Activated CD4-positive, alpha-beta T cell treated with anti-CD3 and anti-CD28 coated beads for 36 hours (primary cell): ENCODE data around the gene SOX18. TPM values are rescaled to one million over a fixed set of nuclear protein-coding genes. Genes with fewer than 3 reads are reported as not detected.

Experiments
- ATAC-seq: fragments of 200-7000 bp; cut with Tn5 transposase; one replicate; pipeline ENCODE4 v1.10.0; 2021; ENCODE audit warnings: mild to moderate bottlenecking, moderate library complexity
- CTCF ChIA-PET: fragments of 350-600 bp; sonication (Branson Sonifier 250); formaldehyde crosslinking; loops from one replicate; lab custom pipeline; 2021; ENCODE audit warnings: antibody characterized with exemption; lab: Charles Lee
- POLR2A ChIA-PET: fragments of 350-600 bp; sonication (Branson Sonifier 250); formaldehyde crosslinking; loops from one replicate; lab custom pipeline; 2021; ENCODE audit warnings: antibody characterized with exemption, inconsistent platforms; lab: Charles Lee
- DNase-seq: peaks from one replicate; pipeline ENCODE4 v3.0.0-alpha.2; 2020
- H3K27ac Mint-ChIP-seq: one replicate; pipeline ENCODE4 v1.8.0; 2021; ENCODE audit warnings: mixed read lengths
- H3K27me3 Mint-ChIP-seq: one replicate; pipeline ENCODE4 v1.8.0; 2021; ENCODE audit warnings: mixed read lengths
- H3K36me3 Mint-ChIP-seq: one replicate; pipeline ENCODE4 v1.8.0; 2021; ENCODE audit warnings: low read depth, mixed read lengths
- H3K4me1 Mint-ChIP-seq: one replicate; pipeline ENCODE4 v1.8.0; 2021; ENCODE audit warnings: mixed read lengths
- H3K4me3 Mint-ChIP-seq: one replicate; pipeline ENCODE4 v1.8.0; 2021; ENCODE audit warnings: mild to moderate bottlenecking, moderate library complexity, mixed read lengths
- H3K9me3 Mint-ChIP-seq: one replicate; pipeline ENCODE4 v1.8.0; 2021; ENCODE audit warnings: low read depth, mixed read lengths
- intact Hi-C, 2 experiments: fragments of 100-400 bp; cut with DNase I in 1 of 2; cut with micrococcal nuclease in 1 of 2; formaldehyde crosslinking; loops; one replicate each; pipeline versions ENCODE4 v1.14.2 to v1.15.1; 2022 to 2024; cut with DNase I, micrococcal nuclease
- total RNA-seq, 2 experiments: library from RNA; stranded (reverse); gene quantifications; one replicate each; pipeline ENCODE4 v1.2.3, GENCODE V29; 2021

Gene SOX18
- total RNA-seq, 2 experiments from 2014 or later = not detected

GRCh38 chr20:64057628-64058498, 8.4 kb upstream of the SOX18 start:
- ATAC-seq (peak; percentile 82), DNase-seq (peak; percentile 93)
- POLR2A ChIA-PET = interaction anchor here (0.6 kb wide), 1 partner anchor 19 kb away, joined by 3 read pairs; no protein-coding TSS in a partner anchor
- intact Hi-C loops = loop anchor here (1.0 to 5.0 kb wide), 4 partner anchors 19 to 351 kb away; partner anchors contain the start of genes ARFRP1 (in 1 of the 2) and PRPF6 (in 1 of the 2)
- Mint-ChIP-seq H3K36me3 (no peaks in the 10 kb centered on the region), H3K9me3 (no peaks in the 10 kb centered on the region), H3K27me3 (peaks cover 11% of the 10 kb centered on the region), H3K4me1 (peaks cover 21% of the 10 kb centered on the region), H3K4me3 (peak overlapping the region; percentile 79), H3K27ac (peak overlapping the region; percentile 83)
- CTCF ChIA-PET = interaction anchor here (0.6 to 1.7 kb wide), 11 partner anchors 8 to 748 kb away, joined by 3 to 6 read pairs (median 4); partner anchors contain the start of gene PRPF6

GRCh38 chr20:64056889-64057627, 7.6 kb upstream of the SOX18 start:
- ChIA-PET POLR2A (interaction anchor here (0.6 kb wide), 1 partner anchor 18 kb away, joined by 3 read pairs; no protein-coding TSS in a partner anchor), CTCF (interaction anchor here (0.6 to 1.7 kb wide), 14 partner anchors 8 to 747 kb away, joined by 3 to 6 read pairs (median 4); partner anchors contain the start of gene PRPF6)
- ATAC-seq (peak; percentile 63), DNase-seq (peak; percentile 72)
- Mint-ChIP-seq H3K27ac (peak overlapping the region; percentile 83), H3K36me3 (no peaks in the 10 kb centered on the region), H3K27me3 (peaks cover 14% of the 10 kb centered on the region), H3K9me3 (no peaks in the 10 kb centered on the region), H3K4me1 (peaks cover 16% of the 10 kb centered on the region), H3K4me3 (peak overlapping the region; percentile 79)
- intact Hi-C loops = loop anchor here (1.0 to 5.0 kb wide), 4 partner anchors 18 to 350 kb away; partner anchors contain the start of genes ARFRP1 (in 1 of the 2) and PRPF6 (in 1 of the 2)

- CTCF ChIA-PET = interaction anchor here (0.6 to 1.7 kb wide), 7 partner anchors 10 to 465 kb away, joined by 3 to 6 read pairs (median 3); no protein-coding TSS in a partner anchor
- peaks cover 17% of the 10 kb centered on the region for H3K27me3 Mint-ChIP-seq
- intact Hi-C loops = loop anchor here (2.0 to 5.0 kb wide), 2 partner anchors 74 to 350 kb away; partner anchors contain the start of genes ARFRP1 (in 1 of the 2) and PRPF6 (in 1 of the 2)
- H3K4me3 Mint-ChIP-seq = no peak overlapping the region
- no peaks in the 10 kb centered on the region for H3K36me3 Mint-ChIP-seq
- no peaks in the 10 kb centered on the region for H3K9me3 Mint-ChIP-seq
- ATAC-seq (no peak), DNase-seq (no peak)
- no peak overlapping the region for H3K27ac Mint-ChIP-seq
- H3K4me1 Mint-ChIP-seq = peaks cover 14% of the 10 kb centered on the region
- POLR2A ChIA-PET = no interaction called here
These were observed 7.1 kb upstream of the SOX18 start for GRCh38 chr20:64056639-64056888.

- Mint-ChIP-seq H3K27me3 (peaks cover 18% of the 10 kb centered on the region), H3K4me3 (no peak overlapping the region), H3K9me3 (no peaks in the 10 kb centered on the region), H3K36me3 (no peaks in the 10 kb centered on the region), H3K27ac (no peak overlapping the region), H3K4me1 (peaks cover 14% of the 10 kb centered on the region)
- DNase-seq (no peak), ATAC-seq (no peak)
- POLR2A ChIA-PET = no interaction called here
- intact Hi-C loops = loop anchor here (1.0 to 5.0 kb wide), 3 partner anchors 15 to 349 kb away; partner anchors contain the start of genes ARFRP1 (in 1 of the 2) and PRPF6 (in 1 of the 2)
- CTCF ChIA-PET = interaction anchor here (0.6 to 1.7 kb wide), 7 partner anchors 10 to 464 kb away, joined by 3 to 6 read pairs (median 3); no protein-coding TSS in a partner anchor
These were observed 6.6 kb upstream of the SOX18 start for GRCh38 chr20:64055893-64056638.

- no peak for ATAC-seq
- no peaks in the 10 kb centered on the region for H3K36me3 Mint-ChIP-seq
- no peak overlapping the region for H3K4me3 Mint-ChIP-seq
- H3K9me3 Mint-ChIP-seq = no peaks in the 10 kb centered on the region
- DNase-seq = no peak
- H3K4me1 Mint-ChIP-seq = peaks cover 14% of the 10 kb centered on the region
- CTCF ChIA-PET = no interaction called here
- no peak overlapping the region for H3K27ac Mint-ChIP-seq
- POLR2A ChIA-PET = no interaction called here
- intact Hi-C loops = loop anchor here in 1 of 2 experiments (1.0 to 5.0 kb wide), 2 partner anchors 14 to 73 kb away; partner anchors contain the start of gene PRPF6
- H3K27me3 Mint-ChIP-seq = peaks cover 23% of the 10 kb centered on the region
These were observed 6.0 kb upstream of the SOX18 start for GRCh38 chr20:64055396-64055892.

GRCh38 chr20:64053841-64054661, 4.6 kb upstream of the SOX18 start:
- ATAC-seq = no peak
- intact Hi-C loops = no loop called here
- POLR2A ChIA-PET = no interaction called here
- Mint-ChIP-seq H3K27ac (no peak overlapping the region), H3K27me3 (peaks cover 28% of the 10 kb centered on the region), H3K9me3 (no peaks in the 10 kb centered on the region), H3K4me1 (peaks cover 15% of the 10 kb centered on the region), H3K4me3 (no peak overlapping the region), H3K36me3 (no peaks in the 10 kb centered on the region)
- no peak for DNase-seq
- CTCF ChIA-PET = interaction anchor here (1.0 to 1.6 kb wide), 4 partner anchors 15 to 66 kb away, joined by 3 to 4 read pairs (median 4); partner anchors contain the start of gene LKAAEAR1

- ChIA-PET CTCF (interaction anchor here (1.0 to 1.6 kb wide), 5 partner anchors 14 to 67 kb away, joined by 3 to 4 read pairs (median 3); partner anchors contain the start of gene LKAAEAR1), POLR2A (no interaction called here)
- intact Hi-C loops = no loop called here
- Mint-ChIP-seq H3K36me3 (no peaks in the 10 kb centered on the region), H3K9me3 (no peaks in the 10 kb centered on the region), H3K27me3 (peaks cover 30% of the 10 kb centered on the region), H3K4me3 (no peak overlapping the region), H3K27ac (no peak overlapping the region), H3K4me1 (peaks cover 11% of the 10 kb centered on the region)
- no peak for DNase-seq
- no peak for ATAC-seq
These were observed 3.8 kb upstream of the SOX18 start for GRCh38 chr20:64052987-64053840.

- Mint-ChIP-seq H3K4me3 (no peak overlapping the region), H3K27me3 (peaks cover 32% of the 10 kb centered on the region), H3K36me3 (no peaks in the 10 kb centered on the region), H3K9me3 (no peaks in the 10 kb centered on the region), H3K27ac (no peak overlapping the region), H3K4me1 (peaks cover 4% of the 10 kb centered on the region)
- intact Hi-C loops = no loop called here
- ChIA-PET CTCF (interaction anchor here (0.7 to 1.4 kb wide), 5 partner anchors 13 to 345 kb away, joined by 3 to 5 read pairs (median 3); no protein-coding TSS in a partner anchor), POLR2A (no interaction called here)
- DNase-seq = no peak
- no peak for ATAC-seq
These were observed 2.9 kb upstream of the SOX18 start for GRCh38 chr20:64052326-64052722.

- no peak overlapping the region for H3K27ac Mint-ChIP-seq
- no peak overlapping the region for H3K4me3 Mint-ChIP-seq
- no peaks in the 10 kb centered on the region for H3K9me3 Mint-ChIP-seq
- POLR2A ChIA-PET = no interaction called here
- peaks cover 2% of the 10 kb centered on the region for H3K4me1 Mint-ChIP-seq
- peaks cover 38% of the 10 kb centered on the region for H3K27me3 Mint-ChIP-seq
- DNase-seq = no peak
- CTCF ChIA-PET = interaction anchor here (0.7 to 1.2 kb wide), 3 partner anchors 11 to 344 kb away, joined by 3 to 5 read pairs (median 5); no protein-coding TSS in a partner anchor
- intact Hi-C loops = no loop called here
- no peak for ATAC-seq
- no peaks in the 10 kb centered on the region for H3K36me3 Mint-ChIP-seq
These were observed 2.3 kb upstream of the SOX18 start for GRCh38 chr20:64051561-64052325.
